Effector memory CD8-positive, alpha-beta T cell (primary cell): ENCODE measurements around the gene FGFR2.

Experiments
- ATAC-seq: fragments of 150-1000 bp; cut with Tn5 transposase; replicated peaks from 2 replicates; pipeline ENCODE4 v1.10.0; 2021; ENCODE audit warnings: mild to moderate bottlenecking, moderate library complexity
- DNase-seq, 3 experiments: peaks; one replicate each; pipeline ENCODE4 v3.0.0; 2021
- H3K27ac Mint-ChIP-seq, 2 donors: one replicate each; pipeline ENCODE4 v1.8.0; 2022; ENCODE audit warnings: mild to moderate bottlenecking in 2 of 2, mixed read lengths in 2 of 2, moderate library complexity in 2 of 2
- H3K27me3 Mint-ChIP-seq, 2 donors: one replicate each; pipeline ENCODE4 v1.8.0; 2022; ENCODE audit warnings: mixed read lengths in 2 of 2
- H3K36me3 Mint-ChIP-seq: one replicate; pipeline ENCODE4 v1.8.0; 2022; ENCODE audit warnings: mild to moderate bottlenecking, moderate library complexity, mixed read lengths; ENCODE audit not compliant: insufficient read depth
- H3K4me1 Mint-ChIP-seq, 2 donors: one replicate each; pipeline ENCODE4 v1.8.0; 2022; ENCODE audit warnings: low read depth in 2 of 2, mixed read lengths in 2 of 2
- H3K4me3 Mint-ChIP-seq, 2 donors: one replicate each; pipeline ENCODE4 v1.8.0; 2022; ENCODE audit warnings: mild to moderate bottlenecking in 2 of 2, mixed read lengths in 2 of 2, moderate library complexity in 2 of 2
- H3K9me3 Mint-ChIP-seq, 2 donors: one replicate each; pipeline ENCODE4 v1.8.0; 2022; ENCODE audit warnings: mixed read lengths in 2 of 2

FGFR2 gene

DNA sequence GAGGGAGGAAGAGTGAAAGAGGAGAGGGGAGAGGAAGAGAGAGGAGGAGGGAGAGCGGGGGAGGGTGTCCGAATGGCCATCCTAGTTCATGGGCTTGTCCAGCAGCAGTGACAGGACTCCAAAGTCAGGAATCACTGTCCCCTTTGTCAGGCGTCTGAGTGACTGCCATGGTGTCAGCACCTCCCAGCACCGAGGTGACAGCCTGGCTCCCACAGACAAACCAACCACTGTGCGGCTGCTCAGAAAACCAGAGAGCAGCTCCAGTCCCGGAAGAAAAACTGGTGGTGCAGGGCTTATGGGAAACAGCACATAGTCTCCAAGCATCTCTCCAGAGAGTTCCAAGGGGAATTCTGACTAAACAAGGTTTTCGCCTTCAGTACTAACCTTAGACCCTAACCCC, 18.9 kb upstream of the FGFR2 start:
- no peak overlapping the region for H3K4me3 Mint-ChIP-seq

DNA sequence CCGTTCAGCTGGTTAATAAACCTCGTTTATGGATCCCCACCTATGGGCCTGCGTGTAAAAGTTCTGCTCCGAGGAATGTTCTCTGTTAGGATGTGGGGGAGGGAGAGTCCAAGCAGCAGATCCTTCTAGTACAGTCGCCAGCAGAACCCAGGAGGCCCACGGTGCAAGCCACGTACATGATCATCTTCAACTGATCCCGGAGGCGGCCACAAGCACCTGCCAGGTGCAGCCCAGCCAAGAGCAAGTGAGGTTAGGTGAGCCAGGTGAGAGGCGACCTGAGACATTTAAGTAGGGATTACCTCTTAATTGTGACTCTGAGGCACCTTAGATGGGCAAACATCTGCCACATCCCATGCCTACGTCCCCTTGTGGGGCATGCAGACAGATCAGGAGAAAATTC, 18.0 kb upstream of the FGFR2 start:
- Mint-ChIP-seq H3K4me1 (no peaks in the 10 kb centered on the region), H3K36me3 (peaks cover 3% of the 10 kb centered on the region), H3K27me3 (peaks cover 0 to 32% of the 10 kb centered on the region in 2 donors), H3K4me3 (no peak overlapping the region), H3K9me3 (peaks cover 0 to 3% of the 10 kb centered on the region in 2 donors), H3K27ac (no peak overlapping the region)
- no peak for ATAC-seq
- DNase-seq, result no peak

More for the DNA sequence above, 18.9 kb upstream of the FGFR2 start:
- H3K9me3 Mint-ChIP-seq, result peaks cover 0 to 3% of the 10 kb centered on the region in 2 donors
- H3K4me1 Mint-ChIP-seq, result no peaks in the 10 kb centered on the region
- peaks cover 3% of the 10 kb centered on the region for H3K36me3 Mint-ChIP-seq
- H3K27ac Mint-ChIP-seq, result no peak overlapping the region
- ATAC-seq (no peak), DNase-seq (no peak)
- H3K27me3 Mint-ChIP-seq, result peaks cover 0 to 32% of the 10 kb centered on the region in 2 donors

DNA sequence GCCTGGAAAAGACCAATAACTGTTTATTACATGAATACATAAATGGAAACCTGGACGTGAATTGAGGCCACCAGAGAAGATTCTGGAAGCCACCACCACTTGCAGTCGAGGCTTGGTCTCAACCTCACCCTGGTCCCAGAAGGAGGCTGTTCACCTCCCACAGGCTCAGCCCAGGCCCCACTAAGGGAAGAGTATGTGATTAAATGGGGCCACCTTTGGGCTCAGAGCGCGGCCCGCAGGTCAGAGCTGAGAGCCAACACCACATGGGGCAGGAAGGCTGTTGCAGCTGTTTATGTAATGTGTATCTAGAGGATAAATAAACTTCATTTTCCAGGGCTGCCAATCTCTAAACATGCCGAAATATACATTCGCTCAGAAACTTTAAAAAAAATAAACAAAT, 17.6 kb upstream of the FGFR2 start:
- no peak for ATAC-seq
- DNase-seq, result no peak
- Mint-ChIP-seq H3K27me3 (peaks cover 0 to 32% of the 10 kb centered on the region in 2 donors), H3K4me1 (no peaks in the 10 kb centered on the region), H3K4me3 (no peak overlapping the region), H3K36me3 (peaks cover 3% of the 10 kb centered on the region), H3K27ac (no peak overlapping the region), H3K9me3 (peaks cover 0 to 3% of the 10 kb centered on the region in 2 donors)

DNA sequence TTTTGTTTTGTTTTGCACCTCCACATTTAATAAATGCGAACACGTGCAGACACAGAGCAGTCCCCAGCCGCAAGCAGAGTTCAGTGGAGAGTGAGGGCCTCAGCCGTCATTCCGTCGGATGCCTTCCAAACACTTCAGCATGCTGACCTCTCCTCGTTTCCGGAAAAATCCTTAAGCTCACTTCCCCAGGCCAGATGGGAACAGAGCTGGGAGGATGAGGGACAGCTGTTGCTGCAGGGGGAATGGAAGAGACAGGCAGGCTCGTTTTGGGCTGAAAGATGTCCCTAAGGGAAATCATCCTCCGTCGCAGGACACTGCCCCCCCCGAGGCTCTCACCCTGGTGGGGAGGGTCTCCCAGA, 17.2 kb upstream of the FGFR2 start:
- no peak overlapping the region for H3K27ac Mint-ChIP-seq
- DNase-seq, result no peak
- H3K4me1 Mint-ChIP-seq, result no peaks in the 10 kb centered on the region
- peaks cover 0 to 33% of the 10 kb centered on the region in 2 donors for H3K27me3 Mint-ChIP-seq
- H3K4me3 Mint-ChIP-seq, result no peak overlapping the region
- H3K36me3 Mint-ChIP-seq, result peaks cover 3% of the 10 kb centered on the region
- no peak for ATAC-seq
- H3K9me3 Mint-ChIP-seq, result peaks cover 0 to 3% of the 10 kb centered on the region in 2 donors

DNA sequence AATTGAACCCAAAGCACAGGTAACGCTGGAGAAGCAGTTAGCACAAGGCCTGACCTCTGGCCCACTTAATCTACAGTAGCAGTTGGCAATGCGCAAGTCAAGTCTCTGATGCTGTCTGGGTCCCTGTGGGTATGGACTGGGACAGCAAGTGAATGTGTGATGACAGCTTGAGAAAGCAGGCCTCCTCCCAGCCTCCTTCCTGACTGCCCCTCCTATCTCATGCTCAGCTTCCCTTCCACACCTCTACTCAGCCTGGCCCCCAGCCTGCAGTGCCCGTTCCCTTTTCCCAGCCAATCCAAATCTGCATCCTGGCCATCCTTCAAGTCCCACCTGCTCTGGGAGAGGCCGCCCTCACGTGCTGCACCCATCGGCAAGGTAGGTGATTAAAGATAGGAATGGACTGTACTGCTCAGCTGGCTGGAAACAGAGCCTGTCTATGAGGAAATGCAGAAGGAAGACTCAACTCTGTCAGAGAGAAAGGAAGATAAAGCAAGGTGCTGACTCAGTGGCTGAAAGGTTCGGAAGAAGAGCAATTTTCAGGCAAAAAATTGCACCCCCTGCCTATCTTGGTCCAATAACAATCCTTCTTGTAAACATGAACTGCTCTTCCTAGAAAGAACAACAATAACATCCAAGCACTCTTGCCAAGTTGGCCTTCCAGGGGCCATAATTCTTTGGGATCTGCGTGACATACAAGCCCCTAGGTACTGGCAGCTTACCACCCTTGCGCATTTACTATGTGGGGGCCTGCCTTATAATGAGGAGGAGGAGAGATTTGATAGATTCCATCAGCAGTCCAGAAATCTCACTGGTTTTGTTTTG, 16.6 kb upstream of the FGFR2 start:
- H3K9me3 Mint-ChIP-seq, result peaks cover 0 to 3% of the 10 kb centered on the region in 2 donors
- no peak for ATAC-seq
- peaks cover 1% of the 10 kb centered on the region for H3K36me3 Mint-ChIP-seq
- H3K27me3 Mint-ChIP-seq, result peaks cover under 1 to 39% of the 10 kb centered on the region in 2 donors
- no peaks in the 10 kb centered on the region for H3K4me1 Mint-ChIP-seq
- no peak for DNase-seq
- H3K4me3 Mint-ChIP-seq, result no peak overlapping the region
- peak overlapping the region in 1 of 2 donors; percentile 35 for H3K27ac Mint-ChIP-seq

DNA sequence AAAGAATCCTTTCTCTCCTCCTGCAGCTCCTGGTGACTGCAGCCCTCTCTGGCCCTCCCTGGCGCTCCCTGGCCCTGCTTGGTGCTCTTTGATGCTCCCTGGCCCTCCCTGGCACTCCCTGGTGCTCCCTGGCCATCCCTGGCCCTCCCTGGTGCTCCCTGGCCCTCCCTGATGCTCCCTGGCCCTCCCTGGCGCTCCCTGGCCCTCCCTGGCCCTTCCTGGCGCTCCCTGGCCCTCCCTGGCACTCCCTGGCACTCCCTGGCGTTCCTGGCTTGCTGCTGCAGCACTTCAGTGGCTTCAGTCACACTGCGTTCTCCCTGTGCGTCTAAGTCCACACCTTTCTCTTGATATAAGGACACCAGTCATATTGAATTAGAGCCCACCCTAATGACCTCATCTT, 15.2 kb upstream of the FGFR2 start:
- no peaks in the 10 kb centered on the region for H3K36me3 Mint-ChIP-seq
- peaks cover 0 to 3% of the 10 kb centered on the region in 2 donors for H3K4me1 Mint-ChIP-seq
- H3K4me3 Mint-ChIP-seq, result no peak overlapping the region
- DNase-seq (no peak), ATAC-seq (no peak)
- H3K27ac Mint-ChIP-seq, result no peak overlapping the region
- H3K27me3 Mint-ChIP-seq, result peaks cover 7 to 47% of the 10 kb centered on the region in 2 donors
- H3K9me3 Mint-ChIP-seq, result no peaks in the 10 kb centered on the region

DNA sequence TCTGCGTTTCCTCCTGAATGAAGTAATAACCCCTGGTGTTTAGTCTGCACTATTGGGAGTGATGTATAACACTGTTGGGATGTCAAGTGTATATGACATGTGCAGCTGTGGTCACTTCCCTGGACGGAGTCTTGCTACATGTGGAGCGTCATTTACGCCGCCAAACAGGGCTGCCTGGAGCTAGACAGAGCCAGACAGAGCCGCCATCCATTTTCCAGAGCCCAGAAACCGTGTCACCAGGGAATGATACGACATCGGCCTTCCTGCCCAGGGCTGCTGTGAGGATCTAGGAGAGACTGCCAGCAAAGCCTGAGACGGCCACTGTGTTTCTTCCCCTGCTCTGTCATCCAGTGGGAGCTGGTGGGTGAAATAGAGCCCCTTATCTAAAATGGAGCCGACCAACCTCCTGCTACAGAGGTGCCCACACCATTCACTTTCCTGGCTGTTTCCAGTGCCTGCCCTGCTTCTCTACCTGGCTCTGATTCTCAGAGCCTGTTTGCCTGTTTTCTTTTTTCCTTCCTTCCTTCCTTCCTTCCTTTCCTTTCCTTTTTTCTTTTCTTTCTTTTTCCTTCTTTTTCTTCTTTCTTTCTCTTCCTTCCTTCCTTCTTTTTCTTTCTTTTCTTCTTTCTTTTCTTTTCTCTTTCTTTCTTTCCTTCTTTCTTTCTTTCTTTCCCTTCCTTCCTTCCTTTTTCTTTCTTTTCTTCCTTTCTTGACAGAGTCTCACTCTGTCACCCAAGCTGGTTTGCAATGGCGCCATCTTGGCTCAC, 13.3 kb upstream of the FGFR2 start:
- Mint-ChIP-seq H3K27ac (peak overlapping the region in 1 of 2 donors; percentile 23), H3K36me3 (no peaks in the 10 kb centered on the region), H3K4me1 (peaks cover 0 to 3% of the 10 kb centered on the region in 2 donors), H3K9me3 (no peaks in the 10 kb centered on the region), H3K27me3 (peaks cover 12 to 56% of the 10 kb centered on the region in 2 donors), H3K4me3 (no peak overlapping the region)
- ATAC-seq (no peak), DNase-seq (no peak)

DNA sequence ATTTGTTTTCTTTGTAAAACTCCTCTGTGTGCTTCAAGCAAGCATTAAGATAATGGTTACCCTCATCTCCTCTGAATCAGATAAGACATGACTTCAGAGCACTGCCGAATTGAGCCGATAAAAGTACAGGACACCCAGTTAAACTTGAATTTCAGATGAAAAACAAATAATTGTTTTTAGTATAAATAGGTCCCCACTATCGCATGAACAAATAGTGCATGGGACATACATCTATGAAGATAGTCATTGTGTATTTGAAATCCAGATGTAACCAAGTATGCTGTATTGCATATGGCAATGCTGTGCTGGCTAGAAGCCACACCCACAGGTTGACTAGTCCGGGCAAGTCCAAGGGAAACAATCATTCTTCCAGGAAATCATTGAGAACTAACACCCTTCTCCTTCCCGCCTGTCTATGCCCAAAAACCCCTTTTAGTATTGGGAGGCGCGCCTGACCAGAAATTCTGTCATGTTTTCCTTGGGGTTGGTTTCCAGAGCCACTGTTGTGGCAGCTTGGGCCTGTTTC, 12.6 kb upstream of the FGFR2 start:
- peaks cover 12 to 56% of the 10 kb centered on the region in 2 donors for H3K27me3 Mint-ChIP-seq
- no peaks in the 10 kb centered on the region for H3K36me3 Mint-ChIP-seq
- H3K4me3 Mint-ChIP-seq, result no peak overlapping the region
- no peaks in the 10 kb centered on the region for H3K9me3 Mint-ChIP-seq
- no peak for DNase-seq
- peaks cover 0 to 3% of the 10 kb centered on the region in 2 donors for H3K4me1 Mint-ChIP-seq
- ATAC-seq, result no peak
- no peak overlapping the region for H3K27ac Mint-ChIP-seq

DNA sequence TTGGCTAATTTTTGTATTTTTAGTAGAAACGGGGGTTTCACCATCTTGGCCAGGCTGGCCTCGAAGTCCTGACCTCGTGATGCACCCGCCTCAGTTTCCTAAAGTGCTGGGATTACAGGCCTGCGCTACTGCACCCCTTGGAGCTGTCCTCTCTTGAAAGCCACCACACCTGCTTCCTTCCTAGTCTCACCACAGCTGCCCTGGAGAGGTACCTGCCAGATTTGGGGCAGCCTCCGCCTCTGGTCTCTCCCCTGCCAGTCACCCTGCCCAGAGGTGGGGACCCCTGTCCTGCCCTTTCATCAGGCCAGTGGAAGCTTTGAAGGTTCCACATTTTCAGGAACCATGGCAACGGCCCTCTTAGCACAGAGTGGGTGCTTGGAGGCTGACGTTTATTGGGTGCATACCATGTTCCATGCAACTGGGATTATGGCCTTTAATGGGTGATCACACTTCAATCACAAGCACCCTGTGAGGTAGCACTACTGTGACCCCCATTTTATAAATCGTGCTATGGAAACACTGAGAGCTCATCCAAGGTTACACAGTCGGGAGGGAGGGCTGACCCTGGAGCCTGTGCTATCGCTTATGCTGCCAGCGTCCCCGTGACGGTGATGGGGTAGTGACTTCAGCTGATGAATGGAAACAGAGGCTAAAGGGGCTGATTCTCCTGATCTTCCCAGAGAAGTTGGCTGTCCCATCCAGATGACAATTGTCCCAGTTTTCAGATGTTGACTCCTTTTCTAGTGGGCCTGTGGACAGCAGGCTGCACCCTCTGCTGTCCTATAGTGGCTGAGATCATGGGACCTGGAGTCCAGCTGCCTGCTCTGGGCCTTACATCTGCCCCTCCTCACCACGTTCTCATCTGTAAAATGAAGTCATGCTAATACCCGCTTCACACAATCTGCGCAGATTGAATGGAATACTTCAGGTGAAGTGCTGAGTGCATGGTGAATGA, 11.5 kb upstream of the FGFR2 start:
- Mint-ChIP-seq H3K27me3 (peaks cover 12 to 51% of the 10 kb centered on the region in 2 donors), H3K4me1 (peaks cover 0 to 3% of the 10 kb centered on the region in 2 donors), H3K27ac (no peak overlapping the region), H3K9me3 (no peaks in the 10 kb centered on the region), H3K36me3 (no peaks in the 10 kb centered on the region), H3K4me3 (peak overlapping the region in 1 of 2 donors; percentile 53)
- ATAC-seq (no peak), DNase-seq (no peak)

DNA sequence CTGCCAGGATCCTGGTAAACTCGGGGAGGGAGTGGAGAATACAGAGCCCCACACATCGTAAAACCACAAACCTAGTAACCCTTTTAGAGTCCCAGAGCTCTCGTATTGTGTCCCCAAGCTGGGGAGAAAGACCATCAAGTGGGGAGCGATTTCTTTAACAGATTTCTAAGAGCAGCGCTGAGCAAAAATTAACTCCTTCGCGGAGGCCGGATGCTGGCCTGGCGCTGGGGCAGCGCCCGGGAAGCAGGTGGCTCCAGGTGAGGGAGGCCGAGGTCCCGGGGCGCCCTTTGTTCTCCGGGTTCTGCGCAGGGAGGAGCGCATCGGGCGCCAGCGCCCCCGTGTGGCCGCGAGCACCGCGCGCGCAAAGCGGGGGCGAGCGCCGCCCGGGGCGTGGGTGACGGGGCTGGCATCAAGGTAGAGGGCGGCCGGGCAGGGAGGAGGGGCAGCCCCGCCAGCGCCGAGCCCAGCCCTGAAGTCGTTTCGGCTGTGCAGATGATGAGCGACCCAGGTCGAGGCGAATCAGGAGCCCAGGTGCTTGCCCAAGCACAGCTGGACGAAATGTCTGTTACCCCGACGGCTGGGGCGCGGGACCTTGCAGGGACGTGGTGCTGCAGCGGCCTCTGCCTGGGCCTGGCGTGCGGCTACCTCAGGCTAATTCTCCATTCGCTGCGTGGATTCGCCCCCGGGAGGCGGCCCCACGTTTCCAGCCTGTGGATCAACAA, 10.4 kb upstream of the FGFR2 start:
- Mint-ChIP-seq H3K4me1 (peaks cover 0 to 3% of the 10 kb centered on the region in 2 donors), H3K9me3 (no peaks in the 10 kb centered on the region)
- DNase-seq, result peak in 2 of 3 experiments; percentile 9 to 21

DNA sequence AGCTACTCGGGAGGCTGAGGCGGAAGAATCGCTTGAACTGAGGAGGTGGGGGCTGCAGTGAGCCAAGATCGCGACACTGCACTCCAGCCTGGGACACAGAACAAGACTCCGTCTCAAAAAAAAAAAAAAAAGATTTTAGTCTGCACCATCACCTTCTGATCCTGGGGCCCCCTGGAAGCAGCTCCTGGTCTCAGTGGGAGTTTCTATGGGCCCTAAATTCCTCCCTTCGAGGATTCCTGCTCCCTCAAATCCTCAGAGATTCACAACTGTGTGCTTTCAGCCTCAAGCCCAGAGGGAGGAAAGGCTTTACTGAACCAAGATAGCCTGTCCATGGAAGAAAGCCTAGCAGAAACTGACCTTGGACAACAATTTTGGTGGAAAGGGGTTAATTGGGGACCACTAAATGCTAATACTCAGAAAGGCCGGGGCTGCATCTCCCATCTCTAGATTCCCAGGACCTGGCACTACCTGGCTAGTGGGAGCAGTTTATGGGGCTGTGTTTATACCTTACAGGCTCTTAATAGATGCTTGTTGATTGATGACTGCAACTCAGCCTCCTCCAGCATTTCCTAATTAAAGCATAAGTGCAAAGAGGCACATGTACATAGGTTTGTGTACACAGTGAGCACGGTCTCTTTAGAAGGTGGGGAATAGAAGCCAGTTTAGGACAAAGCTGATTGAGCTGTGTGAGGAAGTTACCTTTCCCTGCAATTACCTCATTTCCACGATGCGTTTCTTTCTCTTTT, 9.2 kb upstream of the FGFR2 start:
- H3K27ac Mint-ChIP-seq, result no peak overlapping the region
- H3K9me3 Mint-ChIP-seq, result no peaks in the 10 kb centered on the region
- peaks cover 12 to 53% of the 10 kb centered on the region in 2 donors for H3K27me3 Mint-ChIP-seq
- no peak overlapping the region for H3K4me3 Mint-ChIP-seq
- no peaks in the 10 kb centered on the region for H3K36me3 Mint-ChIP-seq
- peaks cover 0 to 3% of the 10 kb centered on the region in 2 donors for H3K4me1 Mint-ChIP-seq
- DNase-seq (no peak), ATAC-seq (no peak)

More for the DNA sequence above, 10.4 kb upstream of the FGFR2 start:
- H3K27ac Mint-ChIP-seq, result no peak overlapping the region
- H3K4me3 Mint-ChIP-seq, result peak overlapping the region in 1 of 2 donors; percentile 25
- H3K36me3 Mint-ChIP-seq, result no peaks in the 10 kb centered on the region
- peaks cover 12 to 47% of the 10 kb centered on the region in 2 donors for H3K27me3 Mint-ChIP-seq
- peak; percentile 55 for ATAC-seq

DNA sequence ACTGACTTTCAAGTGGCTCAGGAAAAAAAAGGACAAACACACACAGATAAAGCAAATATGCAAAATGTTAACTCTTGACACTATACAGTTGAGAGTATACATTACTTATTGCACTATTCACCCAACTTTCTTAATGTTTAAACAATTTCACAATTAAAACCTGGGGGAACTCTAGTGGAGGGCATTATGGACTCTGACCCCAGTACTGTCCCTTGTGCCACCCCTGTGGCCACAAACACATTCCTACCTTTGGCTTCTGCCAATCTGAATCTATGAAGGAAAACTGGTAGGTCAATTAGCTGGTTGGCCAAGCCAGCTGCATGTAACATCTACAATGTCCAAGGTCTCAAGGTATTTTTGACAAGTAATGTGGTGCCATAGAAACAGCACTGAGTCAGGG, 7.5 kb upstream of the FGFR2 start:
- H3K36me3 Mint-ChIP-seq, result no peaks in the 10 kb centered on the region
- no peak overlapping the region for H3K4me3 Mint-ChIP-seq
- DNase-seq, result no peak
- H3K27me3 Mint-ChIP-seq, result peaks cover 20 to 66% of the 10 kb centered on the region in 2 donors
- no peaks in the 10 kb centered on the region for H3K9me3 Mint-ChIP-seq
- no peak overlapping the region for H3K27ac Mint-ChIP-seq
- peaks cover 0 to 3% of the 10 kb centered on the region in 2 donors for H3K4me1 Mint-ChIP-seq
- no peak for ATAC-seq
